NCI-H2107 treated with DMSO at 0.1 percent for 48 hours (cell line): Measurements from ENCODE around the gene ACTL8.

Experiments used
- DNase-seq: peaks from one replicate; lab custom pipeline; 2025; ENCODE audit not compliant: unreplicated experiment; lab: John Stamatoyannopoulos, UW

ACTL8 gene

GRCh38 chr1:17768651-17769241 lies 13.6 kb downstream of the ACTL8 start:
- no peak for DNase-seq

GRCh38 chr1:17770983-17771382 lies 15.8 kb downstream of the ACTL8 start:
- no peak for DNase-seq

GRCh38 chr1:17772615-17773212 lies 17.6 kb downstream of the ACTL8 start:
- no peak for DNase-seq

- DNase-seq, result no peak
These were observed 18.6 kb downstream of the ACTL8 start for GRCh38 chr1:17773591-17774326.

GRCh38 chr1:17774452-17774851 lies 19.3 kb downstream of the ACTL8 start:
- DNase-seq, result no peak

- no peak for DNase-seq
These were observed 20.7 kb downstream of the ACTL8 start for GRCh38 chr1:17775796-17776195.

- DNase-seq, result no peak
These were observed 21.3 kb downstream of the ACTL8 start for GRCh38 chr1:17776426-17776825.

- no peak for DNase-seq
These were observed 22.2 kb downstream of the ACTL8 start for GRCh38 chr1:17777330-17777729.

- no peak for DNase-seq
These were observed 22.7 kb downstream of the ACTL8 start for GRCh38 chr1:17777818-17778217.

GRCh38 chr1:17780916-17781315 lies 25.8 kb downstream of the ACTL8 start:
- DNase-seq, result no peak

GRCh38 chr1:17789926-17790325 lies 34.8 kb downstream of the ACTL8 start:
- DNase-seq, result no peak

- no peak for DNase-seq
These were observed 35.4 kb downstream of the ACTL8 start for GRCh38 chr1:17790383-17791054.

- no peak for DNase-seq
These were observed 35.9 kb downstream of the ACTL8 start for GRCh38 chr1:17791055-17791390.

- DNase-seq, result no peak
These were observed 36.3 kb downstream of the ACTL8 start for GRCh38 chr1:17791480-17791879.

- no peak for DNase-seq
These were observed 37.3 kb downstream of the ACTL8 start for GRCh38 chr1:17792421-17792820.

- no peak for DNase-seq
These were observed 40.1 kb downstream of the ACTL8 start for GRCh38 chr1:17795081-17795809.

GRCh38 chr1:17795836-17796645 lies 40.9 kb downstream of the ACTL8 start:
- peak; percentile 33 for DNase-seq

GRCh38 chr1:17797478-17797877 lies 42.3 kb downstream of the ACTL8 start:
- no peak for DNase-seq

- DNase-seq, result no peak
These were observed 42.9 kb downstream of the ACTL8 start for GRCh38 chr1:17798011-17798410.

- no peak for DNase-seq
These were observed 43.8 kb downstream of the ACTL8 start for GRCh38 chr1:17798799-17799382.
